Activated naive CD4-positive, alpha-beta T cell treated with anti-CD3 and anti-CD28 coated beads, Interleukin-2, amount 50 U/mL, for 24 hours (primary cell): ENCODE data around the gene CDH23.

Experiments used
- H3K27ac Mint-ChIP-seq: one replicate; pipeline ENCODE4 v1.8.0; 2021; ENCODE audit warnings: mild to moderate bottlenecking, mixed read lengths
- H3K27me3 Mint-ChIP-seq: one replicate; pipeline ENCODE4 v1.8.0; 2021; ENCODE audit warnings: mixed read lengths
- H3K36me3 Mint-ChIP-seq: one replicate; pipeline ENCODE4 v1.8.0; 2021; ENCODE audit warnings: mixed read lengths
- H3K4me1 Mint-ChIP-seq: one replicate; pipeline ENCODE4 v1.8.0; 2021; ENCODE audit warnings: mixed read lengths
- H3K4me3 Mint-ChIP-seq: one replicate; pipeline ENCODE4 v1.8.0; 2021; ENCODE audit warnings: mild to moderate bottlenecking, mixed read lengths
- H3K9me3 Mint-ChIP-seq: one replicate; pipeline ENCODE4 v1.8.0; 2021; ENCODE audit warnings: mixed read lengths

Gene CDH23

GRCh38 chr10:71697938-71698709 is 301.4 kb downstream of the CDH23 start:
- Mint-ChIP-seq H3K27ac (peak overlapping the region; percentile 75), H3K9me3 (no peaks in the 10 kb centered on the region), H3K36me3 (no peaks in the 10 kb centered on the region), H3K27me3 (no peaks in the 10 kb centered on the region), H3K4me1 (peaks cover 49% of the 10 kb centered on the region), H3K4me3 (peak overlapping the region; percentile 2)

- Mint-ChIP-seq H3K9me3 (no peaks in the 10 kb centered on the region), H3K27ac (no peak overlapping the region)
Measured at GRCh38 chr10:71698737-71699136, 302.0 kb downstream of the CDH23 start.

GRCh38 chr10:71700731-71701368 is 304.1 kb downstream of the CDH23 start:
- Mint-ChIP-seq H3K4me1 (peaks cover 29% of the 10 kb centered on the region), H3K4me3 (no peak overlapping the region), H3K9me3 (no peaks in the 10 kb centered on the region), H3K27ac (no peak overlapping the region), H3K27me3 (no peaks in the 10 kb centered on the region), H3K36me3 (no peaks in the 10 kb centered on the region)

More at GRCh38 chr10:71698737-71699136, 302.0 kb downstream of the CDH23 start:
- H3K4me3 Mint-ChIP-seq, result peak overlapping the region; percentile 2
- peaks cover 46% of the 10 kb centered on the region for H3K4me1 Mint-ChIP-seq
- H3K36me3 Mint-ChIP-seq, result no peaks in the 10 kb centered on the region
- H3K27me3 Mint-ChIP-seq, result no peaks in the 10 kb centered on the region

- Mint-ChIP-seq H3K4me1 (peaks cover 25% of the 10 kb centered on the region), H3K27ac (no peak overlapping the region), H3K4me3 (no peak overlapping the region), H3K9me3 (no peaks in the 10 kb centered on the region), H3K36me3 (no peaks in the 10 kb centered on the region), H3K27me3 (no peaks in the 10 kb centered on the region)
Measured at GRCh38 chr10:71701496-71702132, 304.9 kb downstream of the CDH23 start.

- H3K27ac Mint-ChIP-seq, result no peak overlapping the region
- H3K9me3 Mint-ChIP-seq, result no peaks in the 10 kb centered on the region
- H3K4me3 Mint-ChIP-seq, result no peak overlapping the region
- H3K4me1 Mint-ChIP-seq, result peaks cover 21% of the 10 kb centered on the region
- H3K27me3 Mint-ChIP-seq, result no peaks in the 10 kb centered on the region
- no peaks in the 10 kb centered on the region for H3K36me3 Mint-ChIP-seq
Measured at GRCh38 chr10:71703577-71703976, 306.9 kb downstream of the CDH23 start.

- Mint-ChIP-seq H3K9me3 (no peaks in the 10 kb centered on the region), H3K4me3 (no peak overlapping the region), H3K27me3 (no peaks in the 10 kb centered on the region), H3K27ac (no peak overlapping the region), H3K36me3 (no peaks in the 10 kb centered on the region), H3K4me1 (peaks cover 19% of the 10 kb centered on the region)
Measured at GRCh38 chr10:71704816-71705215, 308.1 kb downstream of the CDH23 start.

- Mint-ChIP-seq H3K9me3 (no peaks in the 10 kb centered on the region), H3K4me1 (peaks cover 23% of the 10 kb centered on the region), H3K36me3 (no peaks in the 10 kb centered on the region), H3K27me3 (no peaks in the 10 kb centered on the region), H3K4me3 (no peak overlapping the region), H3K27ac (no peak overlapping the region)
Measured at GRCh38 chr10:71705582-71705981, 308.9 kb downstream of the CDH23 start.

GRCh38 chr10:71706216-71707121 is 309.7 kb downstream of the CDH23 start:
- Mint-ChIP-seq H3K4me1 (peaks cover 25% of the 10 kb centered on the region), H3K9me3 (no peaks in the 10 kb centered on the region), H3K4me3 (no peak overlapping the region)

GRCh38 chr10:71707240-71707789 is 310.6 kb downstream of the CDH23 start:
- Mint-ChIP-seq H3K36me3 (no peaks in the 10 kb centered on the region), H3K9me3 (no peaks in the 10 kb centered on the region), H3K4me1 (peaks cover 34% of the 10 kb centered on the region), H3K27me3 (no peaks in the 10 kb centered on the region), H3K4me3 (no peak overlapping the region), H3K27ac (no peak overlapping the region)

More at GRCh38 chr10:71706216-71707121, 309.7 kb downstream of the CDH23 start:
- Mint-ChIP-seq H3K27ac (no peak overlapping the region), H3K36me3 (no peaks in the 10 kb centered on the region), H3K27me3 (no peaks in the 10 kb centered on the region)

GRCh38 chr10:71708301-71708703 is 311.6 kb downstream of the CDH23 start:
- H3K36me3 Mint-ChIP-seq, result no peaks in the 10 kb centered on the region
- no peak overlapping the region for H3K27ac Mint-ChIP-seq
- no peaks in the 10 kb centered on the region for H3K9me3 Mint-ChIP-seq
- H3K27me3 Mint-ChIP-seq, result no peaks in the 10 kb centered on the region
- no peak overlapping the region for H3K4me3 Mint-ChIP-seq
- H3K4me1 Mint-ChIP-seq, result peaks cover 43% of the 10 kb centered on the region

- Mint-ChIP-seq H3K4me3 (no peak overlapping the region), H3K27ac (peak overlapping the region; percentile 85), H3K4me1 (peaks cover 52% of the 10 kb centered on the region), H3K27me3 (no peaks in the 10 kb centered on the region), H3K9me3 (no peaks in the 10 kb centered on the region), H3K36me3 (no peaks in the 10 kb centered on the region)
Measured at GRCh38 chr10:71708897-71709882, 312.5 kb downstream of the CDH23 start.

GRCh38 chr10:71710519-71710918 is 313.8 kb downstream of the CDH23 start:
- H3K36me3 Mint-ChIP-seq, result no peaks in the 10 kb centered on the region
- peaks cover 63% of the 10 kb centered on the region for H3K4me1 Mint-ChIP-seq
- H3K27me3 Mint-ChIP-seq, result no peaks in the 10 kb centered on the region
- peak overlapping the region; percentile 89 for H3K27ac Mint-ChIP-seq
- H3K9me3 Mint-ChIP-seq, result no peaks in the 10 kb centered on the region
- H3K4me3 Mint-ChIP-seq, result no peak overlapping the region

- Mint-ChIP-seq H3K4me1 (peaks cover 70% of the 10 kb centered on the region), H3K4me3 (no peak overlapping the region), H3K27me3 (no peaks in the 10 kb centered on the region), H3K27ac (peak overlapping the region; percentile 46), H3K9me3 (no peaks in the 10 kb centered on the region), H3K36me3 (no peaks in the 10 kb centered on the region)
Measured at GRCh38 chr10:71711052-71711623, 314.4 kb downstream of the CDH23 start.

- Mint-ChIP-seq H3K9me3 (no peaks in the 10 kb centered on the region), H3K27ac (peak overlapping the region; percentile 99), H3K4me1 (peaks cover 73% of the 10 kb centered on the region), H3K27me3 (no peaks in the 10 kb centered on the region), H3K4me3 (no peak overlapping the region), H3K36me3 (no peaks in the 10 kb centered on the region)
Measured at GRCh38 chr10:71712170-71712569, 315.4 kb downstream of the CDH23 start.
